SK-N-MC (cell line): Measurements from ENCODE around the gene PML.

ENCODE experiments used
- EZH2 ChIP-seq: fragments of 200-600 bp; sonication (generic); IDR thresholded peaks from one replicate; pipeline ENCODE4 v1.6.1; 2017; ENCODE audit warnings: antibody characterized with exemption
- POLR2AphosphoS5 ChIP-seq: IDR thresholded peaks from 2 replicates; pipeline ENCODE4 v1.6.1; 2012; ENCODE audit warnings: mild to moderate bottlenecking, low read depth, low read length, borderline replicate concordance

DNA sequence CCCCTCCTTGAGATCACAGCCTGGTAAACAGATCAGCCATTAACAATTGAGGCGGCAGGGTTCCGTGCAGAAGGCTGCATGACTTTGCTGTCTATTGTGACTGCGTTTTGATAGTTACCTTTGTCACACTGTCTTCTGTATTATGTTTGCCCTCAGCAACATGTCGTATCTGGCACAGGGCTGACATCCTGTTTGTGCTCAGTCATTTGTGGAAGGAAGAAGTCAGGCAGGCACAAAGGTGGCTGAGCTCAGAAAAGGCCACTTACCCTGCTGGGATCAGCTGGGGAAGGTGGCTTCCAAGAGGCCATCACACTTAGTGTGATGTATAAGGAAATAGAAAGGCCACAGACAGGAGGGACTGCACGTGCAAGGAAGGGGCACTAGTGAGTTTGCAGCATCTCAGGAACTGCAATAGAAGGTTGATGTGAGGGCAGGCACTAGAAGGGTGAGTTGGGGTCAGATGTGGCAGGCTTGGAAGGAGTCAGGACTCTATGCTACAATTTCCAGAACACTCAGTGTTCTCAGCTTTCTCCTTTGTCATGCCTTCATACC lies 13.4 kb downstream of the PML start:
- TF ChIP-seq EZH2 (no peak), POLR2AphosphoS5 (no peak)
